Adipose tissue (tissue), 3 donors: ENCODE data around the gene TOM1. TPM values are rescaled to one million over a fixed set of nuclear protein-coding genes. Genes with fewer than 3 reads are reported as not detected.

Experiments
- H3K27ac ChIP-seq: one replicate; pipeline ENCODE4 v1.5.1; 2013; ENCODE audit warnings: low read depth, low read length
- WGBS, 3 donors: extraction: QIAGEN DNeasy Blood & Tissue Kit; methylation state at CpG; one replicate each; pipeline ENCODE4 v1.1.7; 2013; 5-methylcytosine and 5-hydroxymethylcytosine counted together
- polyA plus RNA-seq, 3 donors: library from polyadenylated mRNA; stranded (reverse); fragments of 200-250 nt; gene quantifications; one replicate each; pipeline ENCODE4 v1.2.3, GENCODE V29; 2013
- donor health status: healthy with polysubstance abuse.
- donor health status: Bipolar disorder and iron deficiency.
- donor health status: healthy.

TOM1 gene
- polyA plus RNA-seq, 3 donors: 22.7 to 66.6 (median 40.2) TPM

- WGBS, 3 donors: 92 to 98% (median 94%) methylated on average over 5 of the region's 5 CpGs
- H3K27ac ChIP-seq: no peak overlapping the region
Observed at GRCh38 chr22:35303029-35303624, 3.4 kb downstream of the TOM1 start.

- 85 to 95% (median 90%) methylated on average over 8 of the region's 8 CpGs for WGBS, 3 donors
- H3K27ac ChIP-seq: no peak overlapping the region
Observed at GRCh38 chr22:35305525-35306070, 5.9 kb downstream of the TOM1 start.

GRCh38 chr22:35306350-35306967 is 6.8 kb downstream of the TOM1 start:
- no peak overlapping the region for H3K27ac ChIP-seq
- WGBS, 3 donors: 46 to 52% (median 50%) methylated on average over 4 of the region's 4 CpGs

GRCh38 chr22:35307372-35307771 is 7.7 kb downstream of the TOM1 start:
- H3K27ac ChIP-seq: no peak overlapping the region
- 79 to 86% (median 85%) methylated on average over 9 of the region's 9 CpGs for WGBS, 3 donors

- H3K27ac ChIP-seq: no peak overlapping the region
- 83 to 89% (median 87%) methylated on average over 7 of the region's 7 CpGs for WGBS, 3 donors
Observed at GRCh38 chr22:35307892-35308291, 8.2 kb downstream of the TOM1 start.

- no peak overlapping the region for H3K27ac ChIP-seq
- 56 to 87% (median 71%) methylated on average over 6 of the region's 6 CpGs for WGBS, 3 donors
Observed at GRCh38 chr22:35308480-35309021, 8.9 kb downstream of the TOM1 start.

GRCh38 chr22:35310556-35311550 is 11.2 kb downstream of the TOM1 start:
- WGBS, 3 donors: 41 to 76% (median 75%) methylated on average over 18 of the region's 18 CpGs
- H3K27ac ChIP-seq: no peak overlapping the region

GRCh38 chr22:35311551-35311999 is 11.9 kb downstream of the TOM1 start:
- H3K27ac ChIP-seq: no peak overlapping the region
- 92 to 96% (median 95%) methylated on average over 8 of the region's 8 CpGs for WGBS, 3 donors

- WGBS, 3 donors: 68 to 87% (median 76%) methylated on average over 13 of the region's 13 CpGs
- H3K27ac ChIP-seq: no peak overlapping the region
Observed at GRCh38 chr22:35312198-35313059, 12.7 kb downstream of the TOM1 start.

GRCh38 chr22:35313311-35314121 is 13.8 kb downstream of the TOM1 start:
- WGBS, 3 donors: 49 to 73% (median 56%) methylated on average over 14 of the region's 14 CpGs

GRCh38 chr22:35314161-35314942 is 14.7 kb downstream of the TOM1 start:
- H3K27ac ChIP-seq: no peak overlapping the region
- 82 to 89% (median 82%) methylated on average over 16 of the region's 16 CpGs for WGBS, 3 donors

More at GRCh38 chr22:35313311-35314121, 13.8 kb downstream of the TOM1 start:
- no peak overlapping the region for H3K27ac ChIP-seq

- no peak overlapping the region for H3K27ac ChIP-seq
- WGBS, 3 donors: 82 to 89% (median 83%) methylated on average over 12 of the region's 12 CpGs
Observed at GRCh38 chr22:35315141-35315854, 15.6 kb downstream of the TOM1 start.

GRCh38 chr22:35315855-35316745 is 16.4 kb downstream of the TOM1 start:
- 78 to 82% (median 81%) methylated on average over 27 of the region's 27 CpGs for WGBS, 3 donors

GRCh38 chr22:35316751-35317150 is 17.1 kb downstream of the TOM1 start:
- H3K27ac ChIP-seq: no peak overlapping the region
- 94 to 97% (median 95%) methylated on average over 7 of the region's 7 CpGs for WGBS, 3 donors

More at GRCh38 chr22:35315855-35316745, 16.4 kb downstream of the TOM1 start:
- no peak overlapping the region for H3K27ac ChIP-seq
